GM13976 (cell line): ENCODE data around the gene TEX26.

ENCODE experiments used
- DNase-seq: peaks from one replicate; pipeline ENCODE4 v3.0.0; 2012; ENCODE audit warnings: low spot score
- CTCF ChIP-seq: IDR thresholded peaks from 2 replicates; pipeline ENCODE4 v1.5.1; 2012; ENCODE audit warnings: borderline replicate concordance, mild to moderate bottlenecking; ENCODE audit not compliant: insufficient read depth; ENCODE audit errors: extremely low read depth, missing control alignments, control extremely low read depth
- in situ Hi-C: fragments of 300-500 bp; cut with MboI; formaldehyde crosslinking; loops from one replicate; pipeline ENCODE4 v1.12.0; 2022; ENCODE audit warnings: low sequenced_read_pairs, mixed read lengths, inconsistent platforms; ENCODE audit not compliant: unreplicated experiment

TEX26 gene

GRCh38 chr13:30927595-30927994 lies 4.9 kb upstream of the TEX26 start:
- no peak for DNase-seq
- in situ Hi-C loops: no loop called here
- TF ChIP-seq CTCF: no peak

GRCh38 chr13:30928978-30929377 lies 3.5 kb upstream of the TEX26 start:
- in situ Hi-C loops: no loop called here
- no peak for DNase-seq
- no peak for TF ChIP-seq CTCF

GRCh38 chr13:30933354-30933670 lies 856 bp downstream of the TEX26 start:
- no peak for DNase-seq
- in situ Hi-C loops: no loop called here
- TF ChIP-seq CTCF: no peak

GRCh38 chr13:30934381-30934780 lies 1.9 kb downstream of the TEX26 start:
- DNase-seq: no peak
- in situ Hi-C loops: no loop called here

GRCh38 chr13:30934803-30935202 lies 2.3 kb downstream of the TEX26 start:
- no peak for TF ChIP-seq CTCF
- no peak for DNase-seq
- in situ Hi-C loops: no loop called here

More at GRCh38 chr13:30934381-30934780, 1.9 kb downstream of the TEX26 start:
- TF ChIP-seq CTCF: no peak

- no peak for DNase-seq
- in situ Hi-C loops: no loop called here
- TF ChIP-seq CTCF: no peak
These were observed 4.5 kb downstream of the TEX26 start for GRCh38 chr13:30936971-30937370.

GRCh38 chr13:30943881-30944280 lies 11.4 kb downstream of the TEX26 start:
- in situ Hi-C loops: no loop called here
- no peak for DNase-seq
- TF ChIP-seq CTCF: no peak
